HS-27A (cell line): ENCODE data around the gene CAMK2N2.

Experiments
- DNase-seq: peaks from one replicate; pipeline ENCODE4 v3.0.0-alpha.2; 2012; ENCODE audit warnings: low read depth, missing footprints

The CAMK2N2 gene

DNA sequence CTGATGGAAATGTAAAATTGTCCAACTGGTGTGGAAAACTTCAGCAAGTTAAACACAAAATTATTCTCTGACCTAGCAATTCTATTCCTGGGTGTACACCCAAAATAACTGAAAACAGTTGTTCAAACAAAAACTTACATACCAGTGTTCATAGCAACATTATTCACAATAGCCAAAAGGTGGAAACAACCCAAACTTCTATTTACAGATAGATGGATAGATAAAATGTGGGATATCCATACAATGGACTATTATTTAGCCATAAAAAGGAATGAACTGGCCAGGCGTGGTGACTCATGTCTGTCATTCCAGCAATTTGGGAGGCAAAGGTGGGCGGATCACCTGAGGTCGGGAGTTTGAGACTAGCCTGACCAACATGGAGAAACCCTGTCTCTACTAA lies 38.8 kb downstream of the CAMK2N2 start:
- DNase-seq = no peak

DNA sequence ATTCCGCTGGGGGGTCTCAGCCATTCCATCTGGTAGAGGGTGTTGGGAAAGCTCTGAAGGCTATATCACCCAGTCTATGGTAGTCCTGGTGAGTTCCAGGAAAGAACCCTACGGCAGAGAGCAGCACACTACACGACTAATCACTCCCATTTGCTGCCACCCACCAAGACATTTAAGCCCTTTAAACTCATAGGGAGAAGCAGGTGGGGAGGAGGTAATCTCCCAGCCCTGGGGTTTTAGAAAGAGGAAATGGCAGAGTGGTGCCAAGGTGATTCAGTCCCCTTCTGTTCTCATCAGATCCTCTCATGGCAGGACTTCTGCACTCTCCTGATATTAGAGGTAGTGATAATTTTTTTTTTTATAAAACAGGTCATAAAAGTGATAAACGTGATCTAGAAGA lies 42.5 kb downstream of the CAMK2N2 start:
- DNase-seq = no peak

DNA sequence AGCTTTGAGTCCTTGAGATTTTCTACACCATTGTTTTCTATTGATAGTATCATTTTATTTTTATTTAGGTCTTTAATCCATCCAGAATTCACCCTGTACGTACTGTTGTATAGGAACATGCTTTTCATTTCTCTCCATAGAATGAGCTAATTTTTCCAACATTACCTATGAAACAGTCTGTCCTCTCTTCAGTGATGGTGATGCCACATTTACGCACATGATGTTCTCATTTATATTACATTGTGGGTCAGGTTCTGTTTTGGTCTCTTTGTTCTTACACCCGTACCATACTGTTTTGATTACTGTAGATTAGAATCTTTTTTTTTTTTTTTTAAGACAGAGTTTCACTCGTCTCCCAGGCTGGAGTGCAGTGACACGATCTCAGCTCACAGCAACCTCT lies 49.6 kb downstream of the CAMK2N2 start:
- no peak for DNase-seq

DNA sequence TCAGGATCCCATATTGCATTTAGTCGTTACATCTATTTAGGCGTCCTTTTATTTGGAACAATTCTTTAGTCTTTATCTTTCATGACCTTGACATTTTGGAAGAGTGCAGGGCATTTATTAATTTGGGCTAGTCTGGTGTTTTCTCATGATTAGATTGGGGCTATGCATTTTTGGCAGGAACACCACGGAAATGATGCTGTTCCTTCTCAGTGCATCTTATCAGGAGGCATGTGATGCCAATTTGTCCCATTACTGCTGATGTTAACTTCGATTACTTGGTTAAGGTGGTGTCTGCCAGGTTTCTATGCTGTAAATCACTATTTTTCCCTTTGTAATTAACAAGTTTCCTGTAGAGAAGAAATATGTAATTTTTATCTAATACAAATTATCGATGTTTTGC lies 50.1 kb downstream of the CAMK2N2 start:
- no peak for DNase-seq
